Vagina (tissue), 2 donors: Measurements from ENCODE around the gene RBM23. TPM values are rescaled to one million over a fixed set of nuclear protein-coding genes. Genes with fewer than 3 reads are reported as not detected.
"Not testable (repeated sequence)": the region's sequence is repeated elsewhere in the genome, so short reads cannot be mapped to it uniquely, and the experiment has no call there.

ENCODE experiments used
- DNase-seq, 2 donors: peaks; one replicate each; pipeline ENCODE4 v3.0.0-alpha.2; 2017; ENCODE audit errors: extremely low spot score in 2 of 2
- H3K27ac ChIP-seq: fragments of 200-600 bp; sonication (generic); one replicate; pipeline ENCODE4 v1.5.1; 2019
- H3K27me3 ChIP-seq: fragments of 200-600 bp; sonication (generic); one replicate; pipeline ENCODE4 v1.5.1; 2019
- H3K36me3 ChIP-seq, 2 donors: fragments of 200-600 bp; sonication (generic); one replicate each; pipeline ENCODE4 v1.5.1; 2017 to 2019
- H3K4me1 ChIP-seq: fragments of 200-600 bp; sonication (generic); one replicate; pipeline ENCODE4 v1.5.1; 2019
- H3K4me3 ChIP-seq, 2 donors: fragments of 200-600 bp; sonication (generic); 1 replicate in 1 of 2; 2 replicates in 1 of 2; pipeline ENCODE4 v1.5.1; 2016 to 2019
- H3K9me3 ChIP-seq: fragments of 200-600 bp; sonication (generic); one replicate; pipeline ENCODE4 v1.5.1; 2019
- CTCF ChIP-seq, 3 experiments: fragments of 450-650 bp in 2 of 3; fragments of 200-600 bp in 1 of 3; sonication (generic) in 1 of 3; IDR thresholded peaks; one replicate each; pipeline ENCODE4 v1.5.1; 2017 to 2019; ENCODE audit warnings: antibody characterized with exemption in 3 of 3, mild to moderate bottlenecking in 2 of 3, moderate library complexity in 2 of 3
- POLR2A ChIP-seq, 2 donors: fragments of 450-650 bp; IDR thresholded peaks; one replicate each; pipeline ENCODE4 v1.6.1; 2017; ENCODE audit warnings: antibody characterized with exemption in 2 of 2, mild to moderate bottlenecking in 2 of 2, moderate library complexity in 2 of 2
- POLR2AphosphoS5 ChIP-seq, 2 donors: sonication (generic); formaldehyde crosslinking; IDR thresholded peaks; one replicate each; pipeline ENCODE4 v1.9.0; 2017; ENCODE audit warnings: antibody characterized with exemption in 2 of 2, mild to moderate bottlenecking in 2 of 2, low read depth in 1 of 2; ENCODE audit not compliant: insufficient read depth in 1 of 2
- intact Hi-C: fragments of 100-400 bp; cut with DNase I; formaldehyde crosslinking; loops from one replicate; pipeline ENCODE4 v1.15.1; 2023
- total RNA-seq: library from RNA; depleted of rRNA; stranded (reverse); fragments of >200 nt; gene quantifications from one replicate; pipeline ENCODE4 v1.2.3, GENCODE V29; 2016

Gene RBM23
- total RNA-seq, 1 donor from 2014 or later, result 68.5 TPM

- DNase-seq, result no peak
- Histone ChIP-seq H3K4me3 (peak overlapping the region; percentile 59 to 68), H3K4me1 (peaks cover 16% of the 10 kb centered on the region), H3K36me3 (peaks cover 0 to 10% of the 10 kb centered on the region in 2 donors), H3K9me3 (no peaks in the 10 kb centered on the region), H3K27me3 (no peaks in the 10 kb centered on the region), H3K27ac (peak overlapping the region; percentile 94)
- intact Hi-C loops, result no loop called here
- no peak for TF ChIP-seq POLR2A (IDR thresholded peaks at IDR 0.05)
- peak in 1 of 2 donors; percentile 68 for TF ChIP-seq POLR2AphosphoS5 (IDR thresholded peaks at IDR 0.05; ENCODE audit: insufficient read depth in 1 of 2, low read depth in 1 of 2)
Measured at GRCh38 chr14:22955702-22956569, 37.0 kb upstream of the RBM23 start.

GRCh38 chr14:22952418-22952817 lies 33.5 kb upstream of the RBM23 start:
- Histone ChIP-seq H3K27me3 (no peaks in the 10 kb centered on the region), H3K9me3 (no peaks in the 10 kb centered on the region), H3K36me3 (peaks cover 0 to 20% of the 10 kb centered on the region in 2 donors), H3K27ac (no peak overlapping the region), H3K4me3 (no peak overlapping the region), H3K4me1 (peaks cover 16% of the 10 kb centered on the region)
- intact Hi-C loops, result no loop called here
- no peak for DNase-seq
- TF ChIP-seq POLR2AphosphoS5 (IDR thresholded peaks at IDR 0.05; ENCODE audit: insufficient read depth in 1 of 2, low read depth in 1 of 2), result no peak
- no peak for TF ChIP-seq POLR2A (IDR thresholded peaks at IDR 0.05)

GRCh38 chr14:22951795-22952194 lies 32.8 kb upstream of the RBM23 start:
- DNase-seq, H3K27ac ChIP-seq, H3K4me3 ChIP-seq, intact Hi-C loops, H3K9me3 ChIP-seq, H3K27me3 ChIP-seq: not testable (repeated sequence)
- Histone ChIP-seq H3K36me3 (peaks cover 0 to 27% of the 10 kb centered on the region in 2 donors), H3K4me1 (peaks cover 16% of the 10 kb centered on the region)

- H3K4me1 ChIP-seq, result no peaks in the 10 kb centered on the region
- H3K27me3 ChIP-seq, result no peaks in the 10 kb centered on the region
- no peak overlapping the region for H3K4me3 ChIP-seq
- TF ChIP-seq POLR2AphosphoS5 (IDR thresholded peaks at IDR 0.05; ENCODE audit: insufficient read depth in 1 of 2, low read depth in 1 of 2) (no peak), CTCF (IDR thresholded peaks at IDR 0.05) (no peak), POLR2A (IDR thresholded peaks at IDR 0.05) (no peak)
- H3K27ac ChIP-seq, result no peak overlapping the region
- no peaks in the 10 kb centered on the region for H3K9me3 ChIP-seq
- DNase-seq, result no peak
- H3K36me3 ChIP-seq, result peaks cover 0 to 30% of the 10 kb centered on the region in 2 donors
- intact Hi-C loops, result no loop called here
Measured at GRCh38 chr14:22945642-22946041, 26.7 kb upstream of the RBM23 start.

- intact Hi-C loops, result no loop called here
- no peaks in the 10 kb centered on the region for H3K36me3 ChIP-seq
- H3K4me1 ChIP-seq, result no peaks in the 10 kb centered on the region
- no peak for TF ChIP-seq POLR2A (IDR thresholded peaks at IDR 0.05)
- TF ChIP-seq CTCF (IDR thresholded peaks at IDR 0.05), result no peak
- TF ChIP-seq POLR2AphosphoS5 (IDR thresholded peaks at IDR 0.05; ENCODE audit: insufficient read depth in 1 of 2, low read depth in 1 of 2), result no peak
- H3K4me3 ChIP-seq, result no peak overlapping the region
- no peak overlapping the region for H3K27ac ChIP-seq
- no peaks in the 10 kb centered on the region for H3K27me3 ChIP-seq
- H3K9me3 ChIP-seq, result no peaks in the 10 kb centered on the region
- DNase-seq, result no peak
Measured at GRCh38 chr14:22939684-22940083, 20.7 kb upstream of the RBM23 start.

- Histone ChIP-seq H3K27ac (no peak overlapping the region), H3K27me3 (no peaks in the 10 kb centered on the region), H3K9me3 (no peaks in the 10 kb centered on the region), H3K4me3 (no peak overlapping the region), H3K36me3 (no peaks in the 10 kb centered on the region), H3K4me1 (peaks cover 5% of the 10 kb centered on the region)
- DNase-seq, result no peak
- TF ChIP-seq POLR2A (IDR thresholded peaks at IDR 0.05) (no peak), POLR2AphosphoS5 (IDR thresholded peaks at IDR 0.05; ENCODE audit: insufficient read depth in 1 of 2, low read depth in 1 of 2) (no peak)
- intact Hi-C loops, result no loop called here
Measured at GRCh38 chr14:22935156-22935555, 16.2 kb upstream of the RBM23 start.

- Histone ChIP-seq H3K9me3 (no peaks in the 10 kb centered on the region), H3K27me3 (no peaks in the 10 kb centered on the region), H3K36me3 (no peaks in the 10 kb centered on the region), H3K27ac (no peak overlapping the region), H3K4me3 (no peak overlapping the region), H3K4me1 (peaks cover 20% of the 10 kb centered on the region)
- intact Hi-C loops, result loop anchor here (5.0 kb wide), 1 partner anchor 50 kb away; the partner anchor contains the start of gene AJUBA
- no peak for DNase-seq
- no peak for TF ChIP-seq POLR2AphosphoS5 (IDR thresholded peaks at IDR 0.05; ENCODE audit: insufficient read depth in 1 of 2, low read depth in 1 of 2)
- TF ChIP-seq CTCF (IDR thresholded peaks at IDR 0.05), result no peak
- no peak for TF ChIP-seq POLR2A (IDR thresholded peaks at IDR 0.05)
Measured at GRCh38 chr14:22932146-22932545, 13.2 kb upstream of the RBM23 start.
